Measurements from ENCODE around the gene NUCKS1. TPM values are rescaled to one million over a fixed set of nuclear protein-coding genes. Genes with fewer than 3 reads are reported as not detected.

The NUCKS1 gene
- total RNA-seq, 4 donors from 2014 or later, result 48.7 to 73.0 (median 60.3) TPM

- H3K27me3 ChIP-seq, result no peaks in the 10 kb centered on the region
- H3K27ac ChIP-seq, result no peak overlapping the region
- peaks cover 26% of the 10 kb centered on the region for H3K4me1 ChIP-seq
- H3K9me3 ChIP-seq, result no peaks in the 10 kb centered on the region
- 46% methylated on average over 9 of the region's 20 CpGs for WGBS
- no peak for TF ChIP-seq CTCF (IDR thresholded peaks at IDR 0.05)
- no peak for TF ChIP-seq EP300 (IDR thresholded peaks at IDR 0.05)
- no peak for TF ChIP-seq POLR2A (IDR thresholded peaks at IDR 0.05)
- no peak for TF ChIP-seq POLR2AphosphoS5 (IDR thresholded peaks at IDR 0.05)
- H3K36me3 ChIP-seq, result no peaks in the 10 kb centered on the region
- DNase-seq (ENCODE audit: low spot score in 2 of 2), result no peak
- no peak overlapping the region for H3K4me3 ChIP-seq
Measured at GRCh38 chr1:205669341-205670149, 80.4 kb downstream of the NUCKS1 start.

DNA sequence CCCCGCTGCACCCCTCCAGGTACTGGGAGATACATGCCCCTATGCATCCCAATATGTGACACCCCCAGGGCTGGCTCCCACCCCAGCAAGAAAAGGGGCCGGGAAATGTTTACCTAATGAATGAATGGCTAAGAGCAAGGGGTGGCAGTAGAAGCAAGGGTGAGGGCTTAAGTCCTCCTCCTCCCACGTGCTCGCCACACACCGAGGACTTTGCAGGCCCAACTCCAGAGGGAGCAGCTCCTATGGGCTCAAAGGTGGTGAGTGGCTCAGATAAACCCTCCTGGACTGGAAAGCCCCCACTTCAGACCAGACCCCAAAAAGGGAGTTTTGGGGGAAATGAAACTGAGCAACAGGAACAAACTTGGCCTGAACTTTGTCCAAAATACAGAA is 81.0 kb downstream of the NUCKS1 start:
- H3K4me1 ChIP-seq, result peaks cover 32% of the 10 kb centered on the region

GRCh38 chr1:205667909-205668643 is 81.9 kb downstream of the NUCKS1 start:
- no peak overlapping the region for H3K4me3 ChIP-seq
- no peak for TF ChIP-seq EP300 (IDR thresholded peaks at IDR 0.05)
- TF ChIP-seq POLR2A (IDR thresholded peaks at IDR 0.05), result no peak
- no peak for TF ChIP-seq POLR2AphosphoS5 (IDR thresholded peaks at IDR 0.05)
- no peaks in the 10 kb centered on the region for H3K9me3 ChIP-seq
- DNase-seq (ENCODE audit: low spot score in 2 of 2), result no peak
- no peaks in the 10 kb centered on the region for H3K36me3 ChIP-seq
- H3K27ac ChIP-seq, result no peak overlapping the region
- H3K4me1 ChIP-seq, result peaks cover 35% of the 10 kb centered on the region
- H3K27me3 ChIP-seq, result no peaks in the 10 kb centered on the region
- 69% methylated on average over 7 of the region's 11 CpGs for WGBS

More for the DNA sequence above, 81.0 kb downstream of the NUCKS1 start:
- H3K4me3 ChIP-seq, result no peak overlapping the region
- no peak overlapping the region for H3K27ac ChIP-seq
- H3K36me3 ChIP-seq, result no peaks in the 10 kb centered on the region
- 72% methylated on average over 5 of the region's 5 CpGs for WGBS
- no peaks in the 10 kb centered on the region for H3K9me3 ChIP-seq
- no peaks in the 10 kb centered on the region for H3K27me3 ChIP-seq
- no peak for DNase-seq (ENCODE audit: low spot score in 2 of 2)
- no peak for TF ChIP-seq CTCF (IDR thresholded peaks at IDR 0.05)
- no peak for TF ChIP-seq POLR2A (IDR thresholded peaks at IDR 0.05)
- no peak for TF ChIP-seq EP300 (IDR thresholded peaks at IDR 0.05)
- TF ChIP-seq POLR2AphosphoS5 (IDR thresholded peaks at IDR 0.05), result no peak

- no peak for DNase-seq (ENCODE audit: low spot score in 2 of 2)
- WGBS, result 93% methylated on average over 6 of the region's 6 CpGs
- H3K27ac ChIP-seq, result no peak overlapping the region
- no peaks in the 10 kb centered on the region for H3K27me3 ChIP-seq
- H3K36me3 ChIP-seq, result no peaks in the 10 kb centered on the region
- H3K9me3 ChIP-seq, result no peaks in the 10 kb centered on the region
- TF ChIP-seq POLR2AphosphoS5 (IDR thresholded peaks at IDR 0.05), result no peak
- no peak for TF ChIP-seq EP300 (IDR thresholded peaks at IDR 0.05)
- no peak for TF ChIP-seq POLR2A (IDR thresholded peaks at IDR 0.05)
- TF ChIP-seq CTCF (IDR thresholded peaks at IDR 0.05), result no peak
- peaks cover 42% of the 10 kb centered on the region for H3K4me1 ChIP-seq
- no peak overlapping the region for H3K4me3 ChIP-seq
Measured at GRCh38 chr1:205666372-205667166, 83.4 kb downstream of the NUCKS1 start.

DNA sequence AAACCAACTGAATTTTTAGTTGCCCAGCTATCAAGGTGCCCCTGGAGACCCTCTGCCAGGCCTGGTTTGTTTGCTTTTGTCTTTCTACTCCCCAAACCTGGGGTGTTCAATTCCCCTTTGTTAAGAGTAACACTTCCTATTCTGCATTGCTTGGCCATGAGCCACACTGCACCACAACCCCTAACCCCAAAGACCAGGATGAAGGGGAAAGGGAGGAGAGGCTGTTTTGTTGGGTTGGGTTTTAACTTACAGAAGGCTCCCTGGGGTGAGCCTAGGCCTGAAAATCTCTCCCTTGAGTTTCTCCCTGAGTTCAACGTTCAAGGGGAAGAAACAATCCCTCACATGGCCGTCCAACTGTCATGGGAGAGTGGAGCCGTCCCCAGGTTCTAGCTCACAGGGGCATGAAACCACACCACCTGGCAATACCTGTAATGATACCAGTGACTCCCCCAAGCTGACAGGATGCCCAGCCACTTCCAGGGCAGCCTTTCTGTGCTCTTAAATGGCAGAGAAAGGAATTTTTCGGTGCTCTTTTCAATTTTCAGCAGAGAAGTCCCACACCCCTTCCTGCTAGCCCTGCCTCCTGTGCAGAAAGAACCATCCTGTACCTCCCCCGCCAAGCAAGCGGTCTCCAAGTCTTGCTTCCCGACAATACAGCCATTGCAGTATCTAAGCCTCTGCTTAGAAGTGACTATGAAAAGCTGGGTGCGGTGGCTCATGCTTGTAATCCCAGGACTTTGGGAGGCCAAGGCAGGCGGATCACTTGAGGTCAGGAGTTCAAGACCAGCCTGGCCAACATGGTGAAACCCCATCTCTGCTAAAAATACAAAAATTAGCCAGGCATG is 84.6 kb downstream of the NUCKS1 start:
- Histone ChIP-seq H3K27ac (no peak overlapping the region), H3K4me1 (peaks cover 42% of the 10 kb centered on the region)
- 81% methylated on average over 8 of the region's 9 CpGs for WGBS

More for the DNA sequence above, 84.6 kb downstream of the NUCKS1 start:
- no peak for DNase-seq (ENCODE audit: low spot score in 2 of 2)
- Histone ChIP-seq H3K4me3 (no peak overlapping the region), H3K36me3 (no peaks in the 10 kb centered on the region), H3K9me3 (no peaks in the 10 kb centered on the region), H3K27me3 (no peaks in the 10 kb centered on the region)
- no peak for TF ChIP-seq POLR2AphosphoS5 (IDR thresholded peaks at IDR 0.05)
- TF ChIP-seq POLR2A (IDR thresholded peaks at IDR 0.05), result no peak
- no peak for TF ChIP-seq CTCF (IDR thresholded peaks at IDR 0.05)
- no peak for TF ChIP-seq EP300 (IDR thresholded peaks at IDR 0.05)
